Activated T-helper 9 cell treated with anti-CD3 and anti-CD28 coated beads, Interleukin-2, amount 50 U/mL, for 16 hours (primary cell): ENCODE results near the gene SYNE1.
"Not testable (repeated sequence)": the region's sequence is repeated elsewhere in the genome, so short reads cannot be mapped to it uniquely, and the experiment has no call there.

ENCODE experiments used
- DNase-seq: peaks from one replicate; pipeline ENCODE4 v3.0.0-alpha.2; 2020; ENCODE audit warnings: low read depth

SYNE1 gene

GRCh38 chr6:152571089-152571488 is 66.1 kb downstream of the SYNE1 start:
- no peak for DNase-seq

GRCh38 chr6:152566103-152566875 is 70.9 kb downstream of the SYNE1 start:
- DNase-seq, result no peak

- no peak for DNase-seq
Observed at GRCh38 chr6:152563177-152563576, 74.0 kb downstream of the SYNE1 start.

- not testable (repeated sequence) for DNase-seq
Observed at GRCh38 chr6:152558798-152559197, 78.4 kb downstream of the SYNE1 start.

GRCh38 chr6:152557502-152557901 is 79.7 kb downstream of the SYNE1 start:
- no peak for DNase-seq

- no peak for DNase-seq
Observed at GRCh38 chr6:152554851-152555250, 82.3 kb downstream of the SYNE1 start.

GRCh38 chr6:152552616-152553209 is 84.4 kb downstream of the SYNE1 start:
- DNase-seq, result no peak

GRCh38 chr6:152543519-152543918 is 93.6 kb downstream of the SYNE1 start:
- DNase-seq, result no peak

GRCh38 chr6:152540381-152540780 is 96.8 kb downstream of the SYNE1 start:
- DNase-seq, result no peak

- DNase-seq, result no peak
Observed at GRCh38 chr6:152534541-152534940, 102.6 kb downstream of the SYNE1 start.

GRCh38 chr6:152532556-152533422 is 104.4 kb downstream of the SYNE1 start:
- no peak for DNase-seq

GRCh38 chr6:152531659-152532058 is 105.5 kb downstream of the SYNE1 start:
- DNase-seq, result no peak

GRCh38 chr6:152529369-152529768 is 107.8 kb downstream of the SYNE1 start:
- DNase-seq, result no peak

GRCh38 chr6:152514120-152514519 is 123.0 kb downstream of the SYNE1 start:
- DNase-seq, result not testable (repeated sequence)

- DNase-seq, result no peak
Observed at GRCh38 chr6:152509916-152510315, 127.2 kb downstream of the SYNE1 start.

- no peak for DNase-seq
Observed at GRCh38 chr6:152508477-152508876, 128.7 kb downstream of the SYNE1 start.

- no peak for DNase-seq
Observed at GRCh38 chr6:152503546-152503945, 133.6 kb downstream of the SYNE1 start.

GRCh38 chr6:152502421-152503188 is 134.6 kb downstream of the SYNE1 start:
- no peak for DNase-seq

GRCh38 chr6:152499931-152500330 is 137.2 kb downstream of the SYNE1 start:
- no peak for DNase-seq

- DNase-seq, result no peak
Observed at GRCh38 chr6:152496731-152497130, 140.4 kb downstream of the SYNE1 start.

GRCh38 chr6:152495456-152495855 is 141.7 kb downstream of the SYNE1 start:
- not testable (repeated sequence) for DNase-seq

GRCh38 chr6:152492281-152492680 is 144.9 kb downstream of the SYNE1 start:
- not testable (repeated sequence) for DNase-seq
